Testis (tissue), 2 donors: ENCODE data around the gene GNAI1.

ENCODE experiments used
- CTCF ChIP-seq, 3 experiments: fragments of 450-650 bp in 2 of 3; fragments of 200-600 bp in 1 of 3; sonication (generic) in 1 of 3; IDR thresholded peaks; one replicate each; pipeline ENCODE4 v1.5.1; 2016 to 2019; ENCODE audit warnings: antibody characterized with exemption in 3 of 3, mild to moderate bottlenecking in 2 of 3, moderate library complexity in 1 of 3
- POLR2A ChIP-seq: fragments of 450-650 bp; IDR thresholded peaks from one replicate; pipeline ENCODE4 v1.6.1; 2017; ENCODE audit warnings: antibody characterized with exemption, mild to moderate bottlenecking, moderate library complexity

GRCh38 chr7:80146545-80147182, 12.0 kb downstream of the GNAI1 start:
- TF ChIP-seq CTCF (IDR thresholded peaks at IDR 0.05) (no peak), POLR2A (no peak)
